ENCODE data around the gene PPHLN1.

PPHLN1 gene

GRCh38 chr12:42440608-42441007 lies 114.6 kb downstream of the PPHLN1 start:
- peaks cover 2% of the 10 kb centered on the region for H3K36me3 ChIP-seq (replicated peaks)
- no peak overlapping the region for H3K27ac ChIP-seq

GRCh38 chr12:42442311-42442759 lies 116.4 kb downstream of the PPHLN1 start:
- DNase-seq = no peak
- H3K27me3 ChIP-seq (replicated peaks) = no peaks in the 10 kb centered on the region
- H3K36me3 ChIP-seq (replicated peaks) = peaks cover 2% of the 10 kb centered on the region
- in situ Hi-C loops (cut with HindIII; ENCODE audit: low pct_ligation_motif_present, low sequenced_read_pairs) = no loop called here
- no peak overlapping the region for H3K4me3 ChIP-seq (ENCODE audit: low read depth, low read length)
- no peak for TF ChIP-seq CTCF (IDR thresholded peaks at IDR 0.05; ENCODE audit: low read depth, low read length, missing control alignments)
- no peak overlapping the region for H3K27ac ChIP-seq

More at GRCh38 chr12:42440608-42441007, 114.6 kb downstream of the PPHLN1 start:
- Histone ChIP-seq H3K4me3 (ENCODE audit: low read depth, low read length) (no peak overlapping the region), H3K27me3 (replicated peaks) (no peaks in the 10 kb centered on the region)
- in situ Hi-C loops (cut with HindIII; ENCODE audit: low pct_ligation_motif_present, low sequenced_read_pairs) = no loop called here
- no peak for DNase-seq
- no peak for TF ChIP-seq CTCF (IDR thresholded peaks at IDR 0.05; ENCODE audit: low read depth, low read length, missing control alignments)

GRCh38 chr12:42442888-42443287 lies 116.9 kb downstream of the PPHLN1 start:
- Histone ChIP-seq H3K36me3 (replicated peaks) (peaks cover 2% of the 10 kb centered on the region), H3K27ac (no peak overlapping the region), H3K27me3 (replicated peaks) (no peaks in the 10 kb centered on the region), H3K4me3 (ENCODE audit: low read depth, low read length) (no peak overlapping the region)
- in situ Hi-C loops (cut with HindIII; ENCODE audit: low pct_ligation_motif_present, low sequenced_read_pairs) = no loop called here
- no peak for DNase-seq
- TF ChIP-seq CTCF (IDR thresholded peaks at IDR 0.05; ENCODE audit: low read depth, low read length, missing control alignments) = no peak

DNA sequence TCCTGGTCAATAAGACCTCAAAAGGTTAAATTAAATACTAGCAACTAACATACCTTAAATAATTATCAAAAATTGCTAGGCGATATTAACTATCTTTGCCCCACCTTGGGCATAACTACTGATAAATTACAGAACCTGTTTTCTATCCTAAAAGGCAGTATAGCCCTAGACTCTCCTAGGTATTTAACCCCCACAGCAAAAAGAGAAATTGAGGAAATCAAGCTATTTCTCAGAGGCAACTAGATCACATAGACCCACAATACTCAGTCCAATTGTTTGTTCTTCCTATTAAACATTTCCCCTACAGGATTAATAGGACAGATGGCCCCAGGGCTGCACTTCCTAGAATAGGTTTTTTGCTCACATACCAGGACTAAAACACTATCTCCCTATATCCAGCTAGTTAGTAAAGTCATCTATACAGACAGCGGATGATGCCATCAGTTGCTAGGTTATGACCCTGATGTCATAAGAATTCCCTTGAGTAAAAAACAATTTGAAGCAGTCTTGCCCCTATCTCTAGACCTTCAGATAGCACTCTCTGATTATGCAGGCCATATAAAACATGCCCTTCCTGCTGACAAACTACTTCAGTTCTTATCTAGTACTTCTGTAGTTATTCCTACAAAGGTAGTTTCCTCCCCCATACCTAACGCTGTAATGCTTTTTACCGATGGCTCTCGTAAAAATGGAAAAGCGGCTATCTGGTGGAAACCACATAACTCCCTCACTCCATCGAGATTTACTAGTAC lies 118.4 kb downstream of the PPHLN1 start:
- in situ Hi-C loops (cut with HindIII; ENCODE audit: low pct_ligation_motif_present, low sequenced_read_pairs) = no loop called here
- no peak for TF ChIP-seq CTCF (IDR thresholded peaks at IDR 0.05; ENCODE audit: low read depth, low read length, missing control alignments)
- Histone ChIP-seq H3K27me3 (replicated peaks) (no peaks in the 10 kb centered on the region), H3K27ac (no peak overlapping the region), H3K4me3 (ENCODE audit: low read depth, low read length) (no peak overlapping the region), H3K36me3 (replicated peaks) (peaks cover 2% of the 10 kb centered on the region)
- no peak for DNase-seq

GRCh38 chr12:42445891-42446290 lies 119.9 kb downstream of the PPHLN1 start:
- in situ Hi-C loops (cut with HindIII; ENCODE audit: low pct_ligation_motif_present, low sequenced_read_pairs) = no loop called here
- no peaks in the 10 kb centered on the region for H3K27me3 ChIP-seq (replicated peaks)
- TF ChIP-seq CTCF (IDR thresholded peaks at IDR 0.05; ENCODE audit: low read depth, low read length, missing control alignments) = no peak
- H3K27ac ChIP-seq = no peak overlapping the region
- no peak overlapping the region for H3K4me3 ChIP-seq (ENCODE audit: low read depth, low read length)
- no peak for DNase-seq
- H3K36me3 ChIP-seq (replicated peaks) = peaks cover 2% of the 10 kb centered on the region

DNA sequence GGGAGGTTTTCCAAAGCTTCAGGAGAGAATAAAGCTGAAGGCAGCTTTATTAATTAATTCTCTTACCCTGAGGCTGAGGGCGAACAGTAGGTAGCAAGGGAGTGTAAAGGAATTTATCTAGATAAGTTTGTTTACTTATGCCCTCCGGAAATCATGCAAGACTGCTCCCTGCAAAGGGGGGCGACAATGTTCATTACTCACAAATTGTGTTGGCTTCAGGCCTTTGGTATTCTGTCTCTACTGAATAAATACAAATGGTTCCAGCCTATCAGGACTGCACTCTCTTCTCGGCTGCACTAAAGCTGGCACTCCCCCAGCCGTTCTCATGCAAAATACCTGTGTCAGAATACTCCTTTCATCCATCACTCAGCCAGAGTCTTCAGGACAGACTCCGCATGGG lies 120.8 kb downstream of the PPHLN1 start:
- in situ Hi-C loops (cut with HindIII; ENCODE audit: low pct_ligation_motif_present, low sequenced_read_pairs) = no loop called here
- no peak overlapping the region for H3K27ac ChIP-seq

More for the DNA sequence above, 120.8 kb downstream of the PPHLN1 start:
- Histone ChIP-seq H3K27me3 (replicated peaks) (no peaks in the 10 kb centered on the region), H3K36me3 (replicated peaks) (peaks cover 2% of the 10 kb centered on the region), H3K4me3 (ENCODE audit: low read depth, low read length) (no peak overlapping the region)
- no peak for TF ChIP-seq CTCF (IDR thresholded peaks at IDR 0.05; ENCODE audit: low read depth, low read length, missing control alignments)
- no peak for DNase-seq
